Left renal cortex interstitium (tissue), 4 donors: Measurements from ENCODE around the gene TBC1D5. TPM values are rescaled to one million over a fixed set of nuclear protein-coding genes. Genes with fewer than 3 reads are reported as not detected.

Source experiments
- DNase-seq, 4 donors: peaks; one replicate each; pipeline ENCODE4 v3.0.0-alpha.2; 2013; ENCODE audit warnings: low read depth in 4 of 4, low spot score in 2 of 4, missing footprints in 1 of 4
- polyA plus RNA-seq, 4 donors: library from polyadenylated mRNA; unstranded; fragments of 120-200 nt; gene quantifications; one replicate each; pipeline ENCODE4 v1.2.1, GENCODE V29; 2013; ENCODE audit not compliant: insufficient read length in 4 of 4

TBC1D5 gene
- polyA plus RNA-seq, 4 donors = 49.0 to 54.0 (median 50.9) TPM

GRCh38 chr3:17605934-17606333 is 136.5 kb downstream of the TBC1D5 start:
- DNase-seq = no peak

- DNase-seq = no peak
These were observed 137.4 kb downstream of the TBC1D5 start for GRCh38 chr3:17605032-17605431.

- no peak for DNase-seq
These were observed 140.3 kb downstream of the TBC1D5 start for GRCh38 chr3:17602126-17602525.

- DNase-seq = no peak
These were observed 149.5 kb downstream of the TBC1D5 start for GRCh38 chr3:17592956-17593355.

DNA sequence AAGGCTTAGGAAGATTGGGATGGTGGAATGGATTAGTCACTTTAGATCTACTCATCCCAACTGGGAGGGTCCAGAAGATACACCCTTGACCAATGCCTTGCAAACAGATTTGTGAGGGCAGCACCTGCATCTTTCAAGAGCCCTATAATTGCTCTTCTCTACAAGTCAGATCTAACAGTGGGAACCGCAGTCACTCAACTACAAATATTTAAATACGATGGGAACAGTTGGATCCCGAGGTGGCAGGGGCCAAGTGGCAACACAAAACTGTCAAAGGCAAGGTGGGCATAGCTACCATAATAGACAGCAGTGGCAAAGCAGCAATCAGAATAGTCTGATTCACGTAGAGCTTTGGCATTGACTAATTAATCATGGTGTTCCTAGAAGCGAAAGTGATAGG is 152.0 kb downstream of the TBC1D5 start:
- no peak for DNase-seq

- DNase-seq = no peak
These were observed 152.5 kb downstream of the TBC1D5 start for GRCh38 chr3:17589888-17590287.

DNA sequence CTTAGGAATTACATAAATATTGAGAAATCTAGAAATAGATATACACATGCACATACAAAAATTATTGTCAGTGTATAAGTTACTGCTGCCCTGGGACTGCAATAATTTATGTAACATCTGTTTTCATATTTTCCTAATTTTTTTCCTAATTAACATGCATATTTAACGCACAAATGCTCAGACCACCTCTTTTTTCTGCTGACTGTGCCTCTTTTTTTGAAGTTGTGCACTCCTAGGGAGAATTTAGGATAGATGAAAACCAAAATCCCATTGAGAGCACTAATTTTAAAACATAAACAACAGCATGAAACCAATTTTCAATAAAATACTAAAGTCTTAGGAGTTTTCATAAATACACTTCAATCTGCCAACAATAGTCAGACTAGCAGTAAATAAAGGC is 154.0 kb downstream of the TBC1D5 start:
- no peak for DNase-seq

DNA sequence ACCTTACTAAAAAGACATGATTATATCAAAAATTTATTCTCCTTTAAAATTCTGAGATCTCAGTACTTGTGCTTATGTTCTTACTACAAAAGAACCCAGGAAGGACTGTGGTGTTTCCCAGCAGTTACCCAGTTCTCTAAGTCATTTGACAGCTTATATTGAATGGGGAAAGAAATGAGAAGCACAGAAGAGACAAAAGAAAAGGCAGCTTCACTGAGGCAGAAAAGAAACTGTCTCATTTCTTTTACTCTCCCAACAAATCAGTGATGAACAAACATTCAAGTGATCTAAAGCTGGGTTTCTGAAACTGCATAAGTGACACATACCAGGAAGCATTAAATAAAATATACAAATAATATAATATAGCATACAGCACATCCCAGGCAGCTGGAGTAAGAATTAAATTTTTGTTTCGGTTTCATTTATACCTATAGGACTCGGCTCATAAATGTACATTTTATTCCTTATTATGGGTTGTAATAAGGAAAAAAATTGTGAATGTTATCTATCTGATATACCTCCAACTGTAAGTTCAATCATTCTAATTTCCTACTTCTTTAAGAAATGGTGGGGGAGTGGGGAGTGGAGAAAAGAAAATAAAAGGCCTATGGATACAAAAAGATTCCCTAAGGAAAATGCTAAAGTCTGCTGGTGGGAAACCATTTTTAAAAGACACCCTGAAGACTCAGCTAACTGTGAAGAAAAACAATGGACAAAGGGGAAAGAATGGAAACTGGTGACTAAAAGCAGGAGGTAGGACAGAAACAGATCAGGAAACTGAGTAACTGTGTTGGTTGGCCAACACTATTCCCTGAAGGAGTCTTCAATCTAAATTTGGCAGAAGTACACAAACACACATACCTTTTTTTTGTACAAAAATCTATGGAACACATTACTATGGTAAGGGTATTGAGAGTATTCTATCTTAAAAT is 156.8 kb downstream of the TBC1D5 start:
- no peak for DNase-seq

GRCh38 chr3:17584066-17584465 is 158.4 kb downstream of the TBC1D5 start:
- no peak for DNase-seq

DNA sequence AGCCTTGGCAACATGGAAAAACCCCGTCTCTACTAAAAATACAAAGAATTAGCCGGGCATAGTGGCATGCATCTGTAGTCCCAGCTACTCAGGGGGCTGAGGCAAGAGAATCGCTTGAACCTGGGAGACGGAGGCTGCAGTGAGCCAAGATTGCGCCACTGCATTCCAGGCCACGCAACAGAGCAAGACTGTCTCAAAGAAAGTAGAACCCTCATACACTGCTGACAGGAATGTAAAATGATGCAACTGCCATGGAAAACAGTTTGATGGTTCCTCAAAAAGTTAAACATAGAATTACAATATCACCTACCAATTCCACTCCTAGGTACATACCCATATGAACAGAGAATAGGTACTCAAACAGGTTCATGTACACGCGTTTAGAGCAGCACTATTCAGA is 158.9 kb downstream of the TBC1D5 start:
- DNase-seq = no peak

GRCh38 chr3:17581421-17582080 is 160.9 kb downstream of the TBC1D5 start:
- no peak for DNase-seq

DNA sequence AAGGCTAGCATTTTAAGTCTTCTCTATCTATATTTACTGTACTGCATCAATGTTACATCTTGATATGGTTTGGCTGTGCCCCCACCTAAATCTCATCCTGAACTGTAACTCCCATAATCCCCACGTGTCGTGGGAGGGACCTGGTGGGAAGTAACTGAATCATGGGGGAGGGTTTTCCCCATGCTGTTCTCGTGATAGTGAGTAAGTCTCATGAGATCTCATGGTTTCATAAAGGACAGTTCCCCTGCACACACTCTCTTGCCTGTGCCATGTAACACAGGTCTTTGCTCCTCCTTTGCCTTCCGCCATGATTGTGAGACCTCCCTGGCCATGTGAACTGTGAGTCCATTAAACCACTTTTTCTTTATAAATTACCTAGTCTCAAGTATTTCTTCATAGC is 161.5 kb downstream of the TBC1D5 start:
- DNase-seq = no peak

DNA sequence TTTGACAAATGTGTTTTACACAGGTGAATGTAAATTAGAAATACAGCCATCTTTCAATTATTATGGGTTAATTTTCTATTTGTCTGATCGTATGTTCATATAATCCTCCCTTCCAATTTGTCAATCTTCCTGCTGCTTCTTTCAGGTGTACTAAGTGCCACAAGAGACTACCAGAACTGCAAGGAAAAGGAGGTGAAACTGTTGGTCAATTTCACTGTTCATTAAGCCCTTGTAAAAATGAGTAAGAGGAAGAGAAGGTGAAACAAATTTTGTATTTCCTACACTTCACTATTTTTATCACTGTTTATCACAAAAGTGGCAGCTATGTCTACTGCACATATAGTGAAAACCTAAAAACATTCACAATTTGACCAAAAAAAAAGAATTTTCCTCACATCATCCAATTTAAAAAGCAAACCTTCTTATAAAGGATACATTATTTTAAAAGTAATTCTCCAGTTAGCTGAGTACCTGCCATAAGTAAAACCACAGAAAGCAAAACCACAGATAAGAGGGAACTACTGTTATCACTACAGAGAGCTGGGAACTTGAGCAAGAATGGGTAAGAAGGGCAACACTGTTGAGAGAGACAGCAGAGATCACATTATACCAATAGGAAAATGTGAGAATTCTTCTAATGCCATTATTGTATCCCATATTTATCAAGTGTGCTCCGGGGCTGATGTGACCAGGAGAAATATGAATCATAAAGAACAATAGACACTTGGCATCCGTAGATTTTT is 163.0 kb downstream of the TBC1D5 start:
- DNase-seq = no peak

DNA sequence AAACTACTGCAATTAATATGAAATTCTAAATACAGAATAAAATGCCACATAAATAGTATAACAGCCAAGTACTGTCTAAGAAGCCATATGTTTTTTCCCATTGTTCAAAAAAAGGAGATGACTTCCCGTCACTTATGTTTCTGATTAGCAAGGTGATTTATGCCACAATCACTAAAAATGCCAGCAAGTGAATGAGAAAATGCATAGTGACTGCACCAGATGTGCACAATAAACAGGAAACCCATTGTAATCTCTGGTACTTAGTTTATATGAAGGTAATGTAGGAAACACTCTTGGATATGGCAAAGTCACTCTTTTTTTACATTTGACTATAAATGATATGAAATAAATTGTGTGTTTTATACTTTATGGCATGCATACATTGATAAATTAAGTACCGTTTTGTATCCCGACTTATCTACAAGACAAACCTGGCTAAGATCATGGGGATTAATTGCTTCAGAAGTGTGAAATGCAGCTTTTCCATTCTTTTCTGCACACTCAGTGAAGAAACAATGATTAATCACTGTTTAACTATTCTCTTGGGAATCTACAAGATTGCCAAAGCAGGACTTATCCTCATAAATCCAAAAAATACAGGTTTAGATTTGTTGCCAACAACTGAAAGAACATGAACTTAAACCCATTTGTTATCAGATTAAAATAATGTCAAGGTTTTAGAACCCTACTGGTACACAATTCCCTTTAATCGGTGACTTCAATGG is 164.5 kb downstream of the TBC1D5 start:
- no peak for DNase-seq

DNA sequence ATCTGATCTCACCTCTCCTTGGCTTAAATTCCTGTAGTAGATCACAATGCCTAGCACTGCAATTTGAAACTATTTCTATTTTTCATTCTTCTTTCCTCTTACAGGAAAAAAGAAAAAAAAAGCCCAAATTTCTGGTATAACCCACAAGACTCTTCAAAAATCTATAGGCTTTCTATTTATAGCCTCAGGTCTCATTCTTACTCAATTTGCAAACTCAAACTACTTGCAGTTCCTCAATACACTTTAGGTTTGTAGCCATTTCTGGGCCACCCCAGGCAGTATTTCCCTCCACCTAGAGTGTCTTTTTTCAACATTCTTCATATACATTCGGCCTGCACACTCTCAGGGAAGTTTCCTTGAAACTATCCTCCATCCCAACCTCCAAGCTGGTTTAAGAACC is 169.0 kb downstream of the TBC1D5 start:
- no peak for DNase-seq

DNA sequence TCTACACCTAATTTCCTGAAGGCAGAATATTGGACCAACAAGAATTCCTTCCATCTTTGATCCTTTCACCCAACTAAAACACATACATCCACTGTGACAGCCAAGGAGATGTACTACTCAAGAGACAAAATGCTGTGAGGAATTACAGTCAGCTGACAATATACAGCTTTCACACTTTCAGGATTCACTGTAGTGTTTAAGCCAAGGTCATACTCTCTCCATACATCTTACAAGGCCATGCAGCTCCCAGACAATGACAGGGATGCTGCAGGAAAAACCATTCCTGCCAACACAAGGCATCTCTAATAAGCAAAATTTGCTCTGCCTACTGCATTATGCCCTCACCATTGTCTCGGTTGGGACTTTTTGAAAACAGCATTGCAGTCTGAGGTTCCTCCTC is 170.7 kb downstream of the TBC1D5 start:
- DNase-seq = no peak

DNA sequence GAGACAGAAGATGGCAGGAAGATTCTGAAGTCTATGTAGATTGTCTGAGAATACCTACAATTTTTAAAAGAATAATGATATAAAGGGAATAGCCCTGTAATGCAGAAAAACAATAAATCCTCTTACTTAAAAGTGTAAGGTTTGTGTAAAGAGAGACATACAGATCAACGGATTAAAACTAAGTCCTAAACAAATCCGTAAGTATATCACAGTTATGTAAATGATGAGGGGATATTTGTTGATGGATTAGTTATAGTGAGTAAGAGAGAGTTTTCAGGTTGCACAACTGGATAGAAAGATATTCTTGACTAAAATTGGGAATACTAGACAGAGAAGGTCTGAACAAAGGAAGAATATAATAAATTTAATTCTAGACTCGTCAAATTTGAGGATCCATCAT is 179.6 kb downstream of the TBC1D5 start:
- no peak for DNase-seq

DNA sequence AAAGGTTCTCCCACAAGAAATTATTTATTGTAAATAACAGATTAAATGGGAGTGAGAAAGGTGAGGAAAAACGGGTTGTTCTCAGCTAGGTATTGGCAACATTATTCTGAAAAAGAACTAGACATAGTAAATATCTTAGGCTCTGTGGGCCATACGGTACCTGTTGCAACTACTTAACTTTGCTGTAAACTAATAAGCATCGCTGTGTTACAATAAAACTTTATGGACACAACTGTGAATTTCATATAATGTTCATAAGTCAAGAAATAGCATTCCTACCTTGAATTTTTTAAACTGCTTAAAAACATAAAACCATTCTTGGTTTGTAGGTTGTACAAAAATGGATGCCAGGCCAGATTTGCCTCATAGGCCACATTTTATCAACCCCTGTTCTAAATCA is 183.9 kb downstream of the TBC1D5 start:
- no peak for DNase-seq

DNA sequence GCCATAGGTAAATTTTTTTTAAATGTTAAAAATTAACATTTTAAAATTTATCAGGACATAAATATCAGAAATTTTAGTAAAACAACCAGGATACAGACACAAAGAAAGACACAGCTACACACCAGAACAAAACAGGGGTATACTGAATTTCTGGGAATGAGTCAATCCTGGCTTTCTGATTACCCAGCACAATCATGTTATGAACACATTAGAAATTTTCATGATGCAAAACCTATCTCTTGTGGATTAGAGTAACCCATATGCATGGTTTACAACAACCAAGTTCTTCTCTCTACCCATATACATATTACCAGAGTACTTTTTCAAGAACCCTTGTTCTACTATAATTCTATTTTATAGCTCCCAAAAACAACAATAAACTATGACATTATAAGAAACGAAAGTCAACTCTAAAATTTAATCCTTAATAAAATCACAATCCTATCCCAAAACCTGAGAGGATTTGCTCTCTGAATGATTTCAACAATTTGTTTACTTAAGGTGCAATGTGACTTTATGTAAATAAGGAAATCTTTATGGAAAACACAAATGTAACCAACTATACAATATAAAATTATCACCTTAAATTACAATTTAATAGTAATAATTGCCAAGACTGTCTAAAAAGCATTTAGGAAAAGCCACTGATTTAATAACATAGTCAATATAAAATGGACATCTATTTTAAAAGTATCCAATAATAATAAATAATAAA is 184.5 kb downstream of the TBC1D5 start:
- no peak for DNase-seq

GRCh38 chr3:17555525-17555924 is 186.9 kb downstream of the TBC1D5 start:
- no peak for DNase-seq
